ENCODE data around the gene STIP1.

Gene STIP1

GRCh38 chr11:64185693-64186491 lies at the start of gene STIP1:
Gene STIP1, plus strand, starts transcription at chr11:64186171. Its CDS starts 91 bp downstream, at chr11:64186262.
- peak; percentile 99 to 100 for DNase-seq

- DNase-seq = no peak
Measured at GRCh38 chr11:64136765-64137441, 49.1 kb upstream of the STIP1 start.

GRCh38 chr11:64138398-64138797 lies 47.6 kb upstream of the STIP1 start:
- no peak for DNase-seq

GRCh38 chr11:64139049-64139448 lies 46.9 kb upstream of the STIP1 start:
- DNase-seq = no peak

GRCh38 chr11:64140082-64140481 lies 45.9 kb upstream of the STIP1 start:
- DNase-seq = no peak

- DNase-seq = no peak
Measured at GRCh38 chr11:64141081-64141783, 44.7 kb upstream of the STIP1 start.

GRCh38 chr11:64144587-64145472 lies 41.1 kb upstream of the STIP1 start:
- DNase-seq = no peak

GRCh38 chr11:64146036-64146955 lies 39.7 kb upstream of the STIP1 start:
- peak in 1 of 2 experiments; percentile 8 for DNase-seq

- peak; percentile 36 to 57 for DNase-seq
Measured at GRCh38 chr11:64148226-64148916, 37.6 kb upstream of the STIP1 start.

- DNase-seq = no peak
Measured at GRCh38 chr11:64148917-64149617, 36.9 kb upstream of the STIP1 start.

- no peak for DNase-seq
Measured at GRCh38 chr11:64150051-64150450, 35.9 kb upstream of the STIP1 start.

- no peak for DNase-seq
Measured at GRCh38 chr11:64150481-64151239, 35.3 kb upstream of the STIP1 start.

- DNase-seq = no peak
Measured at GRCh38 chr11:64151337-64151736, 34.6 kb upstream of the STIP1 start.

GRCh38 chr11:64152841-64153691 lies 32.9 kb upstream of the STIP1 start:
- DNase-seq = peak; percentile 18 to 23

- no peak for DNase-seq
Measured at GRCh38 chr11:64153812-64154211, 32.2 kb upstream of the STIP1 start.

- DNase-seq = no peak
Measured at GRCh38 chr11:64156235-64157011, 29.5 kb upstream of the STIP1 start.

GRCh38 chr11:64157631-64158394 lies 28.2 kb upstream of the STIP1 start:
- DNase-seq = no peak

All from NCI-H1930 (cell line).